Right cardiac atrium (tissue), 5 donors: Measurements from ENCODE around the gene GVQW3. TPM values are rescaled to one million over a fixed set of nuclear protein-coding genes. Genes with fewer than 3 reads are reported as not detected.

Source experiments
- ATAC-seq, 2 donors: fragments of 200-7000 bp; cut with Tn5 transposase; one replicate each; pipeline versions ENCODE4 v1.8.0 to v1.9.1; 2020; ENCODE audit warnings: moderate library complexity in 2 of 2, mild to moderate bottlenecking in 1 of 2
- DNase-seq, 3 donors: peaks; one replicate each; pipeline ENCODE4 v3.0.0-alpha.2; 2020
- H3K27ac ChIP-seq: one replicate; pipeline ENCODE4 v1.5.1; 2013; ENCODE audit warnings: mild to moderate bottlenecking, low read length, control low read depth, moderate library complexity
- H3K27me3 ChIP-seq: one replicate; pipeline ENCODE4 v1.6.1; 2013; ENCODE audit not compliant: control insufficient read depth, insufficient read depth
- H3K4me1 ChIP-seq: one replicate; pipeline ENCODE4 v1.6.1; 2013; ENCODE audit warnings: low read length; ENCODE audit not compliant: control insufficient read depth, insufficient read depth
- H3K4me3 ChIP-seq: one replicate; pipeline ENCODE4 v1.5.1; 2013; ENCODE audit warnings: low read length, control low read depth
- H3K9me3 ChIP-seq: one replicate; pipeline ENCODE4 v1.6.1; 2013; ENCODE audit warnings: low read length; ENCODE audit not compliant: control insufficient read depth
- WGBS: extraction: QIAGEN DNeasy Blood & Tissue Kit; methylation state at CpG from one replicate; pipeline ENCODE4 v1.1.7; 2013; 5-methylcytosine and 5-hydroxymethylcytosine counted together
- intact Hi-C, 4 donors: fragments of 100-400 bp; cut with DNase I; formaldehyde crosslinking; loops; one replicate each; pipeline versions ENCODE4 v1.11.0 to v1.14.0; 2022 to 2023
- polyA plus RNA-seq: library from polyadenylated mRNA; stranded (reverse); fragments of 200-250 nt; gene quantifications from one replicate; pipeline ENCODE4 v1.2.3, GENCODE V29; 2013
- total RNA-seq, 4 donors: library from RNA; stranded (reverse); fragmentation: NEBNext Ultra II Directional; extraction: Animal tissue kit (Norgen Biotek cat#: 25700); gene quantifications; one replicate each; pipeline ENCODE4 v1.2.1, GENCODE V29; 2021
- donor health status: healthy with polysubstance abuse.
- donor health status: DM: no; HTN: yes; CAD: no.
- donor health status: DM: no; HTN: no; CAD: no.
- donor health status: DM: no; HTN: yes; CAD: no; lungs with severe emphysema.
- donor health status: DM: yes; HTN: yes; CAD: no.

GVQW3 gene
- total and polyA plus RNA-seq, 5 donors = 0.77 to 3.5 (median 2.0) TPM

DNA sequence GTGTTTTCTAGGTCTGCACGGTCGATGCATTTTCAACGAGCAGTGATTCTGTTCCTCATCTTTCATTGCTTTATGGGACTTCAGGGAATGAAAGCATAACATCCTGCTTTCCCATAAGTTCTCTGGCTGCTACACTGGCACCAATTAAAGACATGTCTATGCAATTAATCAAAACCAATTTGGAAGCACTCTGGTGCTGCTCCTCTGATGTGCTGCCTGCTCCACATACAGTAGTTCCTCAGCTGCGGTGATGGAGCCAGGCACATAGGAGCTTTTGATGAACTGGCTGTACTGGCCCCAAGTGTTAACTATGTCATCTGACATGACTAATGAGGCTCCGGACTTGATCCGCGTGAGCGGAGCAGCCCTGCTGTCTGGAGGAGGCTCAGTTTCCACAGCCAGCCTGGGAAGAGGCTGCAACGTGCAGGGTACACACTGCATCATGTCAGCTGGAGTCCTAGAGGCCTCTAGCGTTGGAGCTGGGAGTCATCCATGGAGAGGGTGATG is 29.8 kb downstream of the GVQW3 start:
- intact Hi-C loops = no loop called here
- ATAC-seq (no peak), DNase-seq (no peak)
- Histone ChIP-seq H3K9me3 (no peaks in the 10 kb centered on the region), H3K27ac (no peak overlapping the region), H3K4me3 (no peak overlapping the region), H3K4me1 (no peaks in the 10 kb centered on the region), H3K27me3 (no peaks in the 10 kb centered on the region)
- 77% methylated on average over 10 of the region's 10 CpGs for WGBS

DNA sequence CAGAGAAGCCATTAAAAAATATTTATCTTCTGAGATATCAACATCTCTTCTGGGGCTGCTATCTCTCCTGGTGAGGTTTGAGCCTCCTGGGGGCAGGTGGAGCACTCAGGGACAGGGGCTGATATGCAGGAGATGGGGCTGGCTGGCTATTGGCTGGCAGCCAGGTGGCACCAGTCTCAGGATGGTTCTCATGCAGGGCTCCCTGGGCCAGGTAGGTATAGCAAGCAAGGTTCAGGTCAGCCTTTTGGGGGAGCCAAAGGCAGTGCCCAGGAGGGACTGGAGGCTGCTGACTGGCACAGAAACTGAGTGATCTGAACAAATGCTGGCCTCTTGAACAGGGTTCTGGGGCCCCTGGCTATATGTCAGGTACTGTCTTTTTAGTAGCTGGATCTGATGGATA is 34.0 kb downstream of the GVQW3 start:
- Histone ChIP-seq H3K27ac (no peak overlapping the region), H3K9me3 (no peaks in the 10 kb centered on the region), H3K4me3 (no peak overlapping the region), H3K27me3 (no peaks in the 10 kb centered on the region), H3K4me1 (no peaks in the 10 kb centered on the region)
- intact Hi-C loops = no loop called here
- ATAC-seq = no peak
- no peak for DNase-seq

DNA sequence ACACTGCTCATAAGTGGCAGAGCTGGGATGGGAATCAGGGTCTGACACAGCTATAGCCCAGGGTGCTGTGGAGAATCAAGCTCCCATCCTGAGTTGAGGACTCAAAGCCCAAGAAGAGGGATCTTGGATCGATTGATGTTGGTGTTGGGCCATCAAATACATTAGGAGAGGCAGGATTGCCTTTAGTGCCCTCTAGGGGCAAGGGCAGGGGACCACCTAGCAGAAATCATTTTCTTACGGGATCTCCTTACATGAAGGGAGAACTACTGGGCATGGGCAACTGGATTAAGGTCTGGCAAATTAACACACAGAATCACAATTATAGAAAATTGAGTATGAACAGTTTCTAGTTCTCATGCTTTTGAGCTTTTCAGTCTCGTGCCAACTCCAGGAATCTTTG is 38.8 kb downstream of the GVQW3 start:
- intact Hi-C loops = no loop called here
- DNase-seq (no peak), ATAC-seq (no peak)
- Histone ChIP-seq H3K27ac (no peak overlapping the region), H3K9me3 (no peaks in the 10 kb centered on the region), H3K4me3 (no peak overlapping the region), H3K27me3 (no peaks in the 10 kb centered on the region), H3K4me1 (no peaks in the 10 kb centered on the region)
- 59% methylated on average over 3 of the region's 3 CpGs for WGBS

DNA sequence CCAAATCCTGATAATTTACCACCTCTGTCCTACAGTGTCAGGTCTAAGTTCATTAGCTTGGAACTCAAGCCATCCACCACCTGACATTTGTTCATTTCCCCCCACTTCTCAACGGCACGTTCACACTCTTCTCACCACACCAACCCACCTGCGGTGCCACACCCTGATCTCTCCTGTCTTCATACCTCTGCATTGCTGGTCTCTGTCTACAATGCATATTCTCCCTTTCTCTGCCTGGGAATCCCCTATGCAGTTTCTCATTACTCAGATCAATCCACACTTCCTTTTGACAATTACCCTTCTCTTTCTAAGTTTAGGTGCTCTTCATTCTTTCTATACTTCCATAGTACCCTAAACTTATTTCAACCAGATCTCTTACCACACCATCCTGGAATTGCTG is 43.3 kb downstream of the GVQW3 start:
- Histone ChIP-seq H3K4me1 (no peaks in the 10 kb centered on the region), H3K27me3 (no peaks in the 10 kb centered on the region), H3K4me3 (no peak overlapping the region), H3K27ac (no peak overlapping the region), H3K9me3 (no peaks in the 10 kb centered on the region)
- DNase-seq (no peak), ATAC-seq (no peak)
- intact Hi-C loops = no loop called here
- WGBS = 61% methylated on average over 3 of the region's 3 CpGs

DNA sequence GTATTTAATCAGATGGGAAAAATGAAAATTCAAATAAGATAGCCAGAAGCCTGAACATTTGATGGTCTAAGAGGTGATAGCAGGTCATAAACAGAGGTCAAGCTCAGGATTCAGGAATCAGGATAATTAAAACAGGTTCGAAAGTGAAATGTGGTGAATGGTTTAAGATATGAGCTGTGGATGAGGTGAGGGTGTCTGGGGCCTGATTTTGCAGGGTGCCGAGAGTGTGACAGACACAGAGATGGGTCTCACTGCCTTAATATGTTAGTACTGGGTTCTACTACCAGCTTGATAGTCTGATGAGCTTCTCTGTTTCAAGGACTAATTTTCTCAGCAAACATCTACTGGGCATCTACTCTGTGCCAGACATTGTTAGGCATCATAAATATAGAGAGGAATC is 43.8 kb downstream of the GVQW3 start:
- 90% methylated on average over 2 of the region's 2 CpGs for WGBS
- H3K27ac ChIP-seq = no peak overlapping the region
- no peaks in the 10 kb centered on the region for H3K4me1 ChIP-seq
- no peak for ATAC-seq
- no peak for DNase-seq
- H3K9me3 ChIP-seq = no peaks in the 10 kb centered on the region
- H3K4me3 ChIP-seq = no peak overlapping the region
- intact Hi-C loops = no loop called here
- no peaks in the 10 kb centered on the region for H3K27me3 ChIP-seq

DNA sequence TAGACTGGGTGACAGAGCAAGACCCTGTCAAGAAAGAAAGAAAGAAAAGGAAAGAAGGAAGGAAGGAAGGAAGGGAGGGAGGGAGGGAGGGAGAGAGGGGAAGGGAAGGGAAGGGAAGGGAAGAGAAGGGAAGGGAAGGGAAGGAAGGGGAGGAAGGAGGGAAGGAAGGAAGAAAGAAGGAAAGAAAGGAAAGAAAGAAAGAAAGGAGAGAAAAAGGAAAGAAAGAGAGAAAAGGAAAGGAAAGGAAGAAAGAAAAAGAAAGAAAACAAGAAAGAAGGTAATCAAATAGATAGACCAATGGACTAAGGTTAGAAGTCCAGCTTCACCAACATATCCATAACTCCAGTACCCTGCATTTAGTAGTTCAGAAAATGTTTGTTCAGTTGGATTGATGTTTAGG is 45.5 kb downstream of the GVQW3 start:
- ATAC-seq (no peak), DNase-seq (no peak)
- Histone ChIP-seq H3K4me3 (no peak overlapping the region), H3K27ac (no peak overlapping the region), H3K9me3 (no peaks in the 10 kb centered on the region), H3K4me1 (no peaks in the 10 kb centered on the region), H3K27me3 (no peaks in the 10 kb centered on the region)
- intact Hi-C loops = no loop called here

DNA sequence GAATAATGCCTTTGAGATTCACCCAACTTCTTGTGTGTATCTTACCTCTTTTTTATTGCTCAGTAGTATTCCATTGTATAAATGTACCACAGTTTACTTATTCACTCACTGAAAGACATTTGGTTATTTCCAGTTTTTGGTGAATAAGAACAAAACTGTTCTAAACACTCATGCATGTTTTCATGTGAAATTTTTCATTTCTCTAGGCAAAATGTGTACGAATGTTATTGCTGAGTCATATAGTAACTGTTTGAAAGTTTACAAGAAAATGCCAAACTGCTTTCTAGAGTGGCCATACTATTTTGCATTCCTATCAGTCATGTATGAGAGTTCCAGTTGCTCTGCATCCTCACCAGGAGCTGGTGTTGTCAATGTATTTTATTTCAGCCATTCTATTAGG is 54.9 kb downstream of the GVQW3 start:
- H3K27ac ChIP-seq = no peak overlapping the region
- intact Hi-C loops = loop anchor here in 1 of 4 donors (10.0 kb wide), 1 partner anchor 51 kb away; the partner anchor contains the start of genes GVQW3 and THAP12
- 93% methylated on average over 1 of the region's 1 CpG for WGBS
- H3K9me3 ChIP-seq = no peaks in the 10 kb centered on the region
- DNase-seq (no peak), ATAC-seq (no peak)
- H3K27me3 ChIP-seq = no peaks in the 10 kb centered on the region
- H3K4me1 ChIP-seq = no peaks in the 10 kb centered on the region
- no peak overlapping the region for H3K4me3 ChIP-seq

DNA sequence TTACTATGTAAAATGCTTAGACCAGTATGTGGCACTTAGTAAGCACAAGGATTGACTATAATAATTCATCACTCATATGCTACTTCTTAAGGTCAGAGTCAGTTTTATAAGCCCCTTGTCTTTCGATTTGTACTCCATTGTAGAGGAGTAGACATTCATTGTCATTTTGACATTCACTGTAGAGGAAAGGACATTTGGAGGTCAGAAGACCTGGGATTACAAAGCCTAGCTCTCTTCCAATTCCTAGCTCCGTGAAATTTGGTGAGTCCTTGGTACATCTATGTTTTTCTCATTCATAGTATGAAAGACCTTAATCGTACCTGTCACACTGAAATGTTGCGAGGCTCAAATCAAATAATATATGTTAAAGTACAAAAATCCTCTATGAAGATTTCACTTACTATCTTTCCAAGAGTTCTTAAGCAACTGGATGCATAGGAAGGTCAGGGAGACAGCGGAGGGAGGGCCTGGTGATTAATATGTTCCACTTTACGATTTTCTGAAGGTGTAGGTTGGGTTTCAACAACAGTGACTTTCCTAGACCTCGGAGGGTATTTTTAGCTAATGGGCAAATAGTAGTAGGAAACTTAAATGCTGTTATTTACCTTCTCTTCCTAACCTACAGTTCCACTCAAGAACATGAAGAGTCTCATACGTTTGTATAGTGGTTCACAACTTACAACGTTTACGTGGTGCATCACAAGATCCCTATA is 62.3 kb downstream of the GVQW3 start:
- WGBS = 36% methylated on average over 10 of the region's 10 CpGs
- intact Hi-C loops = loop anchor here in 1 of 4 donors (5.0 kb wide), 1 partner anchor 236 kb away; the partner anchor contains the start of gene WNT11
- no peak for ATAC-seq
- Histone ChIP-seq H3K4me1 (no peaks in the 10 kb centered on the region), H3K27ac (peak overlapping the region; percentile 73), H3K9me3 (no peaks in the 10 kb centered on the region), H3K27me3 (no peaks in the 10 kb centered on the region), H3K4me3 (peak overlapping the region; percentile 91)
- no peak for DNase-seq

DNA sequence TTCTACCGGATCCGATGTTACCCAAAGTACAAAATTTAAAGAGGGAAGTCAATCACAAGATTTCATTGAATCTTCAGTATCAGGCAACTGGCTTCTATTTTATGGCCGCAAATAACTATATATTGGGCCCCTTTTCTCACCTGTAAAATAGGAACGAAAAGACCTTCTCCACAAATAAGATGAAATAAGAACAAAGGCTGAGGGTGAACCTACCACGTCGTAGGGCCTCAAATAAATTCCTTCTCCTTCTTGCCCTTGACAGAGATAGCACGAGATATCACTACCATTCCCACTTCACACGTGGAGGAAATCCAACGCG is 62.9 kb downstream of the GVQW3 start:
- no peak for ATAC-seq
- Histone ChIP-seq H3K4me3 (peak overlapping the region; percentile 91), H3K9me3 (no peaks in the 10 kb centered on the region), H3K27me3 (no peaks in the 10 kb centered on the region), H3K27ac (peak overlapping the region; percentile 94), H3K4me1 (no peaks in the 10 kb centered on the region)
- intact Hi-C loops = loop anchor here in 1 of 4 donors (5.0 kb wide), 1 partner anchor 237 kb away; the partner anchor contains the start of gene WNT11
- WGBS = under 1% methylated on average over 10 of the region's 10 CpGs
- DNase-seq = no peak

DNA sequence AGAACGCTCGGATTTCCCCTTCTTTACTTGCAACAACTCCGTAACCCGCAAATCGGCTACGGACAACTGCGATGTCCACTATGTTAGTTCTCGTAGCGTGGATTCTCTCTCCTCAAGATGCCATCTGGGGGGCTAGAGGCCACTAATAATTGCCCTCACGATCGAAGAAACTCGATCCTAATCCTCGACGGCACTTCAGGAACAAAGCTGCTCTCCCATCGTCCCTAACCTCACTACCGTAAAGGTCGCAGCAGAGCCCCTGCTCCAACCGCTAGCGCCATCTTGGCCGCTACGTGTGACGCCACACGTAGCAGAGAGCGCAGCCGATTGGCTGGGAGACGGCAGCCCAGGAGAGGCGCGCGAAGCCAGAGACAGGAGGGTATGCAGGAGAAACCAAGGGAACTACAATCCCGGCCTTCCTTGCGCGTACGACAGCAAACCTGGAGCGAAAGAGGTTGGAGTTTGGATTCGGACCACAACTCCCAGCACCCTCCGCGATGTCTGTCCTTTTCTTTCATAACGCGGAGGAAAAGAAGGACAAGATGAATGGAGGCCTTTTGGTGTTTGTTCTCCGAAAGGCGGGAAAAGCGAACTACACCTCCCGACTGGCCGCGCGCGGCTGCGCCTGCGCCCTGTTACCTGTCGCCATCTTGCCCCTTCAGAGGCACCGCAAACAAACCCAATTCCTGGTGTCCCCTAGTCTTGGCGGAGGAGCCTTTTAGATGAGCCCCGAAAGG is 63.4 kb downstream of the GVQW3 start, which contains the start of gene EMSY:
EMSY (plus strand) TSS at position 635 of the 737 bp plus-strand sequence. CDS start 1,921 bp downstream, outside the sequence.
- no peaks in the 10 kb centered on the region for H3K4me1 ChIP-seq
- under 1% methylated on average over 53 of the region's 53 CpGs for WGBS
- peak within 1 kb of the TSS; percentile 91 for H3K4me3 ChIP-seq
- DNase-seq (peak; percentile 97 to 98 (median 98)), ATAC-seq (peak; percentile 97 to 98)
- H3K27ac ChIP-seq = peak within 1 kb of the TSS; percentile 94
- intact Hi-C loops = loop anchor here in 1 of 4 donors (5.0 kb wide), 1 partner anchor 237 kb away; the partner anchor contains the start of gene WNT11
- H3K9me3 ChIP-seq = no peaks in the 10 kb centered on the region
- H3K27me3 ChIP-seq = no peaks in the 10 kb centered on the region
